Right lobe of liver (tissue), 6 donors: ENCODE measurements around the gene BEAN1. TPM values are rescaled to one million over a fixed set of nuclear protein-coding genes. Genes with fewer than 3 reads are reported as not detected.

Experiments
- ATAC-seq, 4 donors: fragments of 200-7000 bp; cut with Tn5 transposase; one replicate each; pipeline ENCODE4 v1.9.1; 2020; ENCODE audit warnings: mild to moderate bottlenecking in 4 of 4, moderate library complexity in 4 of 4
- DNase-seq, 3 donors: peaks; one replicate each; pipeline ENCODE4 v3.0.0-alpha.2; 2020
- H3K27ac ChIP-seq, 3 donors: fragments of 200-600 bp; one replicate each; pipeline ENCODE4 v1.8.0; 2022
- H3K27me3 ChIP-seq, 2 donors: fragments of 200-600 bp; one replicate each; pipeline ENCODE4 v1.8.0; 2022
- H3K36me3 ChIP-seq, 4 donors: fragments of 200-600 bp; sonication (generic) in 1 of 4; one replicate each; pipeline versions ENCODE4 v1.5.1 to v1.8.0; 2017 to 2022; ENCODE audit warnings: control low read depth in 1 of 4
- H3K4me1 ChIP-seq, 4 donors: fragments of 200-600 bp; sonication (generic) in 1 of 4; one replicate each; pipeline versions ENCODE4 v1.5.1 to v1.8.0; 2017 to 2022; ENCODE audit warnings: control low read depth in 1 of 4
- H3K4me3 ChIP-seq, 3 donors: fragments of 200-600 bp; one replicate each; pipeline ENCODE4 v1.8.0; 2022
- H3K9me3 ChIP-seq, 4 donors: fragments of 200-600 bp; sonication (generic) in 1 of 4; one replicate each; pipeline versions ENCODE4 v1.5.1 to v1.8.0; 2017 to 2022; ENCODE audit warnings: control low read depth in 1 of 4
- POLR2A ChIP-seq: fragments of 450-650 bp; IDR thresholded peaks from one replicate; pipeline ENCODE4 v1.6.1; 2017; ENCODE audit warnings: antibody characterized with exemption, mild to moderate bottlenecking
- WGBS: methylation state at CpG from one replicate; pipeline ENCODE4 v1.1.6; 2018; ENCODE audit warnings: low coverage, low lambda C conversion rate; ENCODE audit not compliant: insufficient coverage; ENCODE audit errors: missing lambda C conversion rate; 5-methylcytosine and 5-hydroxymethylcytosine counted together
- intact Hi-C, 2 donors: fragments of 100-400 bp; cut with DNase I; formaldehyde crosslinking; loops; one replicate each; pipeline versions ENCODE4 v1.11.2 to v1.14.1; 2022
- total RNA-seq, 6 experiments: library from RNA; depleted of rRNA in 2 of 6; stranded (reverse); fragments of >200 nt in 2 of 6; fragmentation: NEBNext Ultra II Directional in 3 of 6; extraction: Animal tissue kit (Norgen Biotek cat#: 25700) in 3 of 6; gene quantifications; one replicate each; pipeline versions ENCODE4 v1.1.0 to v1.2.4, GENCODE V29; 2016 to 2023
- TF ChIP-seq, protein P1 (sequence below), 4 donors: fragments of 200-600 bp in 3 of 4; fragments of 450-650 bp in 1 of 4; IDR thresholded peaks; one replicate each; pipeline versions ENCODE4 v1.5.1 to v1.8.0; 2016 to 2022; ENCODE audit warnings: antibody characterized with exemption in 4 of 4, mild to moderate bottlenecking in 2 of 4
- donor health status: DM: no; HTN: yes; CAD: no.
- donor health status: DM: no; HTN: no; CAD: no.
- donor health status: DM: no; HTN: no; CAD: no.
- donor health status: DM: no; HTN: yes; CAD: no.
- donor health status: DM: no; HTN: yes; CAD: no.

BEAN1 gene
- total RNA-seq, 6 experiments from 2014 or later, result 0.09 to 0.26 (median 0.10) TPM; not detected in 3

DNA sequence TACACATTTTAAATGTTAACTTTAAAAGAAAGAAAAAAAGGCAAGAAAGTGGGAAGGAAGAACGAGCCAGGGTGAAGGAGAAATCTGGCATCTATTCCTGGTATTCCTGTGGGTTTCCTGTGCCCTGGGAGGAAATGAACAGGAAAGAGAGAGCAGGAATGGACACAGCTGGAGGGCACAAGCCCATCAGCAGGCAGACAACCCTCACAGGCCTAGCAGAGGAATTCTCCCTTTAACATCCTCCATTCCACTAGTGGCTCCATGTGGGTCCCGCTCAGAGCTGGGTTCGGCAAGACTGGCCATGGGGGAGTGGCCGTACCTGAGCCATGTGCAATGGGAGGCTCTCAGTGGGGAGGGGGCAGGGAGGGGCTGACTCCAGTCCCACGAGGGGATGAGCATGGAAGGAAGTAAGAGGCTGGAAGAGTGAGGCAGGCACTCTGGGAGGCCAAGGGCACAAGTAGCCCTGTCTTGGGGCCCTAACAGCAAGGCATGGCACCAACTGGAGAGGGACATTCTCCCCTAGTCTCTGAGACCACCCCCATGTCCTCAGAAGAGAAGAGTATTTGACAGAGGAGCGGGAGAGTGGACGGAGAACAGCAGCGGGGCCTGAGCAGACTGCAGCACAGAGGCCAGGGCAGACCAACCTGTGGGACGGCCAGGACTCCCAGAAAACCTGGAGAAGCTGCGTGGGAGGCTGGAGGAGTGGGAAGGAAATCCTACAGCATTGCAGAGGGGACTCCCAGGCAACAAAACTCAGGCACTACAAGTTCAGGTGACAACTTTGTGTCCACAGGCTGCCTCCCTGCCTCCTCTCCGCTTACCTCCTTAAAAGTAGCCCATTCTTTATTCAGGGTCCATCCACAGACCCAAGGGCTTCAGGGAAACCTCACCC, 92.6 kb downstream of the BEAN1 start:
- TF ChIP-seq POLR2A, result no peak
- TF ChIP-seq, protein P1, sequence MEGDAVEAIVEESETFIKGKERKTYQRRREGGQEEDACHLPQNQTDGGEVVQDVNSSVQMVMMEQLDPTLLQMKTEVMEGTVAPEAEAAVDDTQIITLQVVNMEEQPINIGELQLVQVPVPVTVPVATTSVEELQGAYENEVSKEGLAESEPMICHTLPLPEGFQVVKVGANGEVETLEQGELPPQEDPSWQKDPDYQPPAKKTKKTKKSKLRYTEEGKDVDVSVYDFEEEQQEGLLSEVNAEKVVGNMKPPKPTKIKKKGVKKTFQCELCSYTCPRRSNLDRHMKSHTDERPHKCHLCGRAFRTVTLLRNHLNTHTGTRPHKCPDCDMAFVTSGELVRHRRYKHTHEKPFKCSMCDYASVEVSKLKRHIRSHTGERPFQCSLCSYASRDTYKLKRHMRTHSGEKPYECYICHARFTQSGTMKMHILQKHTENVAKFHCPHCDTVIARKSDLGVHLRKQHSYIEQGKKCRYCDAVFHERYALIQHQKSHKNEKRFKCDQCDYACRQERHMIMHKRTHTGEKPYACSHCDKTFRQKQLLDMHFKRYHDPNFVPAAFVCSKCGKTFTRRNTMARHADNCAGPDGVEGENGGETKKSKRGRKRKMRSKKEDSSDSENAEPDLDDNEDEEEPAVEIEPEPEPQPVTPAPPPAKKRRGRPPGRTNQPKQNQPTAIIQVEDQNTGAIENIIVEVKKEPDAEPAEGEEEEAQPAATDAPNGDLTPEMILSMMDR (IDR thresholded peaks at IDR 0.05), result no peak
- H3K27ac ChIP-seq, result peak overlapping the region; percentile 68 to 99 (median 99)
- WGBS, result 89% methylated on average over 5 of the region's 11 CpGs
- ATAC-seq (no peak), DNase-seq (peak in 1 of 3 donors; percentile 46)
- H3K4me3 ChIP-seq, result no peak overlapping the region
- H3K36me3 ChIP-seq, result no peaks in the 10 kb centered on the region
- H3K27me3 ChIP-seq, result no peaks in the 10 kb centered on the region
- no peaks in the 10 kb centered on the region for H3K9me3 ChIP-seq
- H3K4me1 ChIP-seq, result peaks cover 0 to 63% (median 28%) of the 10 kb centered on the region in 4 donors
- intact Hi-C loops, result no loop called here

DNA sequence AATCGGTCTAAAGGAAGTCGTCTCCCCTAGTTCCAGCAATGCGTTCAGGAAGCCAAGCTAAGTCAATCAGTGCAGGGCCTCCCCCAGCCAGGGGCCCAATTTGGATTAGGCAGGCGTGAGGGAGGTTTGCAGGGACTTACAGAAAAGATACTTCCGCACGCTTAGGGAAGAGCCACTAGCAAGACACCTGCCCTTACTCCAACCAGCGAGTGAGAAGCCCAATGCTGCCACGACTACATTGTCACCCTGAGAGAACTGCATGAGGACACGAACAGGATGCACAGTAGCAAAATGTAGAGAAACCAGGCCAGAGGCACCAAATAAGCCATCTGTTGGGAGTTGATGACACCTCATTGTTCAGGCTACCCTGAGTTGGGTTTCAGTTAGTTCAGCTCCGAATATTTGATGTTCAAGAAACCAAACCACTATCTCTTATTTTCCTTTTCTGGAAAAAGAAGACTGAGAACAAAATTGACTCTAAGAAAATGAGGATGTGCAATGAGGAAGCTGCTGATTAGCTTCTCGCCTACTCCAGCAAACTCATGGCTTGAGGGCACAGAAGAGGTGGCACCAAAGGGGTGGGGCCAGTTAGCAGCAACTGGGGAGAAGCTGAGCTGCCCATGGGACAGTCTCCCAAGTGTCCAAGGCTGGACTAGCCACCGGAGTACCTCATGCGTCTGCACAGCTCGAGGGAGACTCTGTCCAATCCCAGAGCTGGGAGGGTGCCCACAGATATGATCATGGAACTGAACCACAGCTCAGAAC, 93.5 kb downstream of the BEAN1 start:
- H3K36me3 ChIP-seq, result no peaks in the 10 kb centered on the region
- DNase-seq (peak in 1 of 3 donors; percentile 64), ATAC-seq (no peak)
- intact Hi-C loops, result no loop called here
- TF ChIP-seq POLR2A, result peak; percentile 25
- TF ChIP-seq, protein P1 (IDR thresholded peaks at IDR 0.05), result no peak
- peaks cover 0 to 57% (median 22%) of the 10 kb centered on the region in 4 donors for H3K4me1 ChIP-seq
- no peaks in the 10 kb centered on the region for H3K27me3 ChIP-seq
- H3K27ac ChIP-seq, result peak overlapping the region; percentile 70 to 99 (median 99)
- H3K9me3 ChIP-seq, result no peaks in the 10 kb centered on the region
- H3K4me3 ChIP-seq, result no peak overlapping the region
- WGBS, result 65% methylated on average over 12 of the region's 14 CpGs

DNA sequence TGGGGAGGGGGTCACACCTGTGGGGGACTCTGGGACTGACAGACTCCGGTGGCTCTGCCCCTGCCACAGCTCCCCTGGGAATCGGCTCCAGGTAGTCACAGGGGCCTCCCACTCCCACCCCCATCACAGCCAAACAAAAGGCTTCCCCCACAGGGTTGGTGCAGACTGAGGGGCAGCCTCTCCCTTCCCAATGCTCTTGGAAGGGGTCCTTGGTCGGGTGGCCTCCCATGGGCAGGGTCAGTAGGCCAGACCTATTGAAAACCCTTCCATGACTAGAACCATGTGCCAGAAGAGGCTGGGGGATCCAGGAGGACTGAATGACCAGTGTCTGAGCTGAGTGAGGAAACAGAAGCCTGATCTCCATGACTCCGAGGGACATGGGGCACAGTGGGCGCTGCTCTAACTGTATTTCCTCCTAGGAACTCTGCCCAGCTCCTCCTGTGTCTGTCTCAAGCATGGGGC, 94.2 kb downstream of the BEAN1 start:
- no peaks in the 10 kb centered on the region for H3K27me3 ChIP-seq
- no peak for TF ChIP-seq POLR2A
- TF ChIP-seq, protein P1 (IDR thresholded peaks at IDR 0.05), result no peak
- H3K36me3 ChIP-seq, result no peaks in the 10 kb centered on the region
- no peak overlapping the region for H3K4me3 ChIP-seq
- WGBS, result no CpG with 5 or more reads among the region's 5 CpGs
- no peaks in the 10 kb centered on the region for H3K9me3 ChIP-seq
- intact Hi-C loops, result no loop called here
- H3K4me1 ChIP-seq, result peaks cover 0 to 50% (median 15%) of the 10 kb centered on the region in 4 donors
- peak overlapping the region; percentile 43 to 99 (median 70) for H3K27ac ChIP-seq
- ATAC-seq (no peak), DNase-seq (peak in 1 of 3 donors; percentile 50)

DNA sequence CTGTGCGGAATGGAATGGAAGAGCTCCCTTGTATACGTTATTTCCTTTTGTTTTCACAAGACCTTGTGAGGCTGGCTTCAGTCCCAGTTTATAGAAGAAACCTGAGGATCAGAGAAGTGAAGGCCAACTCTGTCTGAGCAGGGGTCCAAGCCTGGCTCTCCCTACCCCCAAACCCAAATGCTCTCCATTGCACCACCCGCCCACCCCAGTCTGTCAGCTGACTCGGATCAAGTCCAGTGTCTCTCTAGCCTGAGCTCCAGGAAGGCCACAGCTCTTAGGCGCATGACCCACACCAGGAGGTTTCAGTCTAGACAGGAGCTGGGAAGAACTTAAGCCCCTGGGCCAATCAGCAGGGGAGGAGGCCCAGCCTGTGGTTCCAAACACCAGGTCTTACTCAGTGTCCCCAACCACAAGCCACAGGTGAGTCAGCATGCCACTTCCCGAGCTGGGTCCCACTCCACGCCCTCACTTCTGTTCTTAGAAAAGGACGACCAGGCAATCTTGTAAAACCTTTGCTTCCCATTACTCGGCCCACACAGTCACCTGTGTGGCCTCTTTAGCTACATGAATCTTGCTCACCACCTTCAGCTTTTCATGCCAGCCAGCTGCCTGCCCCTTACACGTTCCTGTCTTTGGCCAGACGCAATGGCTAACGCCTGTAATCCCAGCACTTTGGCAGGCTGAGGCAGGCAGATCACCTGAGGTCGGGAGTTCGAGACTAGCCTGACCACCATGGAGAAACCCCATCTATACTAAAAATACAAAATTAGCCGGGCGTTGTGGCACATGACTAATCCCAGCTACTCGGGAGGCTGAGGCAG, 95.1 kb downstream of the BEAN1 start:
- no peaks in the 10 kb centered on the region for H3K36me3 ChIP-seq
- H3K4me1 ChIP-seq, result peaks cover 0 to 44% (median 12%) of the 10 kb centered on the region in 4 donors
- WGBS, result 50% methylated on average over 12 of the region's 17 CpGs
- no peaks in the 10 kb centered on the region for H3K27me3 ChIP-seq
- H3K4me3 ChIP-seq, result no peak overlapping the region
- DNase-seq (peak; percentile 64 to 79 (median 67)), ATAC-seq (peak; percentile 11 to 35 (median 15))
- TF ChIP-seq POLR2A, result no peak
- H3K9me3 ChIP-seq, result no peaks in the 10 kb centered on the region
- H3K27ac ChIP-seq, result peak overlapping the region; percentile 43 to 99 (median 70)
- intact Hi-C loops, result no loop called here
